GM23338 (cell line): Measurements from ENCODE around the gene TNK2. TPM values are rescaled to one million over a fixed set of nuclear protein-coding genes. Genes with fewer than 3 reads are reported as not detected.

Experiments
- ATAC-seq: fragments of 200-7000 bp; cut with Tn5 transposase; 3 replicates; pipeline ENCODE4 v1.9.1; 2020
- DNase-seq: peaks from one replicate; pipeline ENCODE4 v3.0.0-alpha.2; 2015; ENCODE audit warnings: low spot score
- H2AFZ ChIP-seq: fragments of 200-600 bp; sonication (generic); 2 replicates; pipeline ENCODE4 v1.8.0; 2016; ENCODE audit warnings: antibody characterized with exemption, mild to moderate bottlenecking, moderate library complexity
- H3F3A ChIP-seq: fragments of 200-600 bp; sonication (generic); replicated peaks from 2 replicates; pipeline ENCODE4 v1.8.0; 2017; ENCODE audit warnings: antibody characterized with exemption, mixed run types, low read depth
- H3K27ac ChIP-seq: fragments of 200-600 bp; sonication (generic); 2 replicates; pipeline ENCODE4 v1.6.1; 2016; ENCODE audit warnings: low read depth
- H3K27me3 ChIP-seq: fragments of 200-600 bp; sonication (generic); 2 replicates; pipeline ENCODE4 v1.8.0; 2016; ENCODE audit warnings: mild to moderate bottlenecking, mixed run types, moderate library complexity; ENCODE audit not compliant: insufficient read depth
- H3K36me3 ChIP-seq: fragments of 200-600 bp; sonication (generic); 2 replicates; pipeline ENCODE4 v1.8.0; 2016; ENCODE audit warnings: mild to moderate bottlenecking; ENCODE audit not compliant: insufficient read depth
- H3K4me1 ChIP-seq: fragments of 200-600 bp; sonication (generic); 2 replicates; pipeline ENCODE4 v1.8.0; 2016; ENCODE audit warnings: mild to moderate bottlenecking, moderate library complexity; ENCODE audit not compliant: insufficient read depth
- H3K4me2 ChIP-seq: fragments of 200-600 bp; sonication (generic); 2 replicates; pipeline ENCODE4 v1.7.1; 2017; ENCODE audit warnings: mixed run types
- H3K4me3 ChIP-seq: fragments of 200-600 bp; sonication (generic); 2 replicates; pipeline ENCODE4 v1.6.1; 2016; ENCODE audit warnings: mixed run types
- H3K79me2 ChIP-seq: fragments of 200-600 bp; sonication (generic); replicated peaks from 2 replicates; pipeline ENCODE4 v1.8.0; 2017; ENCODE audit warnings: mild to moderate bottlenecking; ENCODE audit not compliant: insufficient read depth
- H3K9me2 ChIP-seq: fragments of 200-600 bp; sonication (generic); 2 replicates; pipeline ENCODE4 v1.8.0; 2017; ENCODE audit not compliant: insufficient read depth
- H4K20me1 ChIP-seq: fragments of 200-600 bp; sonication (generic); replicated peaks from 2 replicates; pipeline ENCODE4 v1.8.0; 2017; ENCODE audit warnings: mild to moderate bottlenecking; ENCODE audit not compliant: insufficient read depth
- H3K27ac Mint-ChIP-seq: 2 replicates; pipeline ENCODE4 v1.8.0; 2020; ENCODE audit warnings: inconsistent platforms, mild to moderate bottlenecking, moderate library complexity, mixed read lengths
- H3K27me3 Mint-ChIP-seq: 3 replicates; pipeline ENCODE4 v1.8.0; 2022; ENCODE audit warnings: low read depth, mild to moderate bottlenecking, moderate library complexity, mixed read lengths, inconsistent platforms; ENCODE audit not compliant: insufficient read depth, poor library complexity
- H3K36me3 Mint-ChIP-seq: 3 replicates; pipeline ENCODE4 v1.8.0; 2021; ENCODE audit warnings: low read depth, mild to moderate bottlenecking, inconsistent platforms, moderate library complexity, mixed read lengths
- H3K4me1 Mint-ChIP-seq: 3 replicates; pipeline ENCODE4 v1.8.0; 2020; ENCODE audit warnings: mild to moderate bottlenecking, inconsistent platforms, mixed read lengths
- H3K4me3 Mint-ChIP-seq: 3 replicates; pipeline ENCODE4 v1.8.0; 2021; ENCODE audit warnings: moderate library complexity, mild to moderate bottlenecking, inconsistent platforms, mixed read lengths
- H3K9me3 Mint-ChIP-seq: 3 replicates; pipeline ENCODE4 v1.8.0; 2020; ENCODE audit warnings: moderate library complexity, mild to moderate bottlenecking, inconsistent platforms, mixed read lengths
- CTCF ChIP-seq, 2 experiments: fragments of 200-600 bp in 1 of 2; sonication (generic) in 1 of 2; conservative IDR thresholded peaks; 2 replicates each; pipeline versions ENCODE4 v1.5.1 to v1.6.1; 2016 to 2017; ENCODE audit warnings: antibody characterized with exemption in 2 of 2, low read depth in 2 of 2, mild to moderate bottlenecking in 2 of 2, moderate library complexity in 1 of 2
- EZH2phosphoT487 ChIP-seq: fragments of 200-600 bp; sonication (generic); IDR thresholded peaks from one replicate; pipeline ENCODE4 v1.8.1; 2018; ENCODE audit warnings: antibody characterized with exemption; ENCODE audit not compliant: unreplicated experiment
- JUNB ChIP-seq: IDR thresholded peaks from one replicate; pipeline ENCODE4 v1.6.1; 2016; ENCODE audit warnings: antibody characterized with exemption; ENCODE audit not compliant: unreplicated experiment
- POLR2AphosphoS5 ChIP-seq: IDR thresholded peaks from 2 replicates; pipeline ENCODE4 v1.6.1; 2016; ENCODE audit warnings: antibody characterized with exemption, low read depth
- REST ChIP-seq: IDR thresholded peaks from one replicate; pipeline ENCODE4 v1.6.1; 2018; ENCODE audit warnings: antibody characterized with exemption; ENCODE audit not compliant: unreplicated experiment
- ZNF462 ChIP-seq: fragments of 250-450 bp; sonication (Bioruptor Pico); IDR thresholded peaks from 2 replicates; pipeline ENCODE4 v1.5.0; 2020; ENCODE audit warnings: mild to moderate bottlenecking, moderate library complexity
- polyA plus RNA-seq: library from polyadenylated mRNA; unstranded; fragments of >200 nt; fragmentation: Nextera tagmentation; extraction: Ambion mirVana; gene quantifications from 2 replicates; pipeline ENCODE4 v1.2.1, GENCODE V29; 2016
- total RNA-seq: library from RNA; depleted of rRNA; stranded (reverse); fragments of >200 nt; shearing (Covaris generic); gene quantifications from 2 replicates; pipeline ENCODE4 v1.2.3, GENCODE V29; 2014

Gene TNK2
- total and polyA plus RNA-seq, 2 experiments from 2014 or later, result 10.0 to 22.5 TPM

- no peak for TF ChIP-seq REST
Measured at GRCh38 chr3:195867631-195868335, 40.6 kb downstream of the TNK2 start (continued).

GRCh38 chr3:195866686-195867511, 41.5 kb downstream of the TNK2 start:
- H3K4me1 ChIP-seq, result peaks cover under 1% of the 10 kb centered on the region; the same call in 1 of the 2 replicates
- H3K9me3 Mint-ChIP-seq, result no peaks in the 10 kb centered on the region
- H3K4me3 Mint-ChIP-seq, result no peak overlapping the region
- H3K27ac ChIP-seq, result no peak overlapping the region
- no peaks in the 10 kb centered on the region for H4K20me1 ChIP-seq
- no peaks in the 10 kb centered on the region for H3K9me2 ChIP-seq
- no peak overlapping the region for H2AFZ ChIP-seq
- ATAC-seq (no peak), DNase-seq (no peak)
- H3K36me3 ChIP-seq, result no peaks in the 10 kb centered on the region
- no peaks in the 10 kb centered on the region for H3K79me2 ChIP-seq
- no peak overlapping the region for H3K4me2 ChIP-seq
- no peak overlapping the region for H3K4me3 ChIP-seq
- H3K27me3 Mint-ChIP-seq, result peaks cover 6% of the 10 kb centered on the region
- no peaks in the 10 kb centered on the region for H3K27me3 ChIP-seq
- peaks cover 2% of the 10 kb centered on the region; the same call in 1 of the 3 replicates for H3K4me1 Mint-ChIP-seq
- 0 out of 2 replicates have a peak, but pooled peaks cover 3% of the 10 kb centered on the region for H3F3A ChIP-seq
- H3K36me3 Mint-ChIP-seq, result no peaks in the 10 kb centered on the region
- no peak overlapping the region for H3K27ac Mint-ChIP-seq
- TF ChIP-seq ZNF462 (no peak), POLR2AphosphoS5 (no peak), JUNB (no peak), EZH2phosphoT487 (no peak), CTCF (conservative IDR thresholded peaks at IDR 0.05; ENCODE audit: low read depth in 2 of 2) (no peak)
